Head of caudate nucleus (tissue), 42 donors: Measurements from ENCODE around the gene ACER2.

Source experiments
- DNase-seq, 42 donors: peaks; one replicate each; pipeline versions ENCODE4 v3.0.0 to v3.0.0-alpha.2; 2020 to 2021; ENCODE audit warnings: mixed read lengths in 7 of 42
- intact Hi-C: fragments of 100-400 bp; cut with DNase I; formaldehyde crosslinking; loops from one replicate; pipeline ENCODE4 v1.15.0; 2022

Gene ACER2

DNA sequence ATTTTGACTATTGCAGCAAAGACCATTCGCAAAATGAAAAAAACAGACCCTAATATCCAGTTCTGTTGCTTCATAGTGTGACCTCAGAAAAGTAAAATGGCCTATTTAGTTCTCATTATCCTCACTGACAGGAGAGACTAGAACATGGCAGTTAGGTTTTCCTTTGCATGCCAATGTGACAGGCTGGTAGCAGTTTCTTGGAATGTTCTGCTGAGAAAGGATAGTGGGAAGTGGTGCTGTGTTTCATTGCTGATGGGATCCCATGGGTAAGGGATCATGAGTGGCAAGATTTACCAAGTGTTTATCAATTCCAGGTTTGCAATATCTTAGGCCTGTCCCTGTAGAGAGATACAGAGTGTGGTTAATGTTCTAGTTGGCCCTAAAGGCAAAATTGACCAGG is 88.5 kb downstream of the ACER2 start:
- no peak for DNase-seq
- intact Hi-C loops: no loop called here

DNA sequence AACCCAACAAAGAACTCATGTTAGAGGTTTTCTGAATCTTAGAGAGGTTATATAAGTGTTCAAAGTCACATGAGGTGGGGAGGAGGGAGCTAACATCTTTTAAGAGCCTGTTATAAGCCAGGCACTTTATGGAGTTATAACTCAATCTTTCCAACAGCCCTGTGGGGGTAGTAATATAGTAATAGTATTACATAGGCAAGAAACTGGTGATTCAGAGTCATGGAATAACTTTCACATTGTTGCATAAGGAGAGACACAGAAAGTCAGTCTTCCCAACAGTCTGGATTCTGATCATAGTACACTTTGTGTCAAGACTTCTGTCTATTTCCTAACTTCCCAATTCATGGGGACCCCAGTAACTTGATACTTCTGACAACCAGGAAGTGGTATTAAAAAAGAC is 89.2 kb downstream of the ACER2 start:
- intact Hi-C loops: no loop called here
- DNase-seq: peak in 1 of 42 donors; percentile 40
